SK-N-SH (cell line): ENCODE results near the gene VSIG10.

ENCODE experiments used
- CHD2 ChIP-seq: fragments of 150-350 bp; IDR thresholded peaks from 2 replicates; pipeline ENCODE4 v1.6.1; 2018; ENCODE audit warnings: low read length; ENCODE audit not compliant: partially characterized antibody
- EZH2phosphoT487 ChIP-seq: fragments of 200-600 bp; sonication (generic); IDR thresholded peaks from 2 replicates; pipeline ENCODE4 v1.6.1; 2017; ENCODE audit warnings: low read depth, mixed run types, mild to moderate bottlenecking, antibody characterized with exemption, moderate library complexity, borderline replicate concordance
- FOSL2 ChIP-seq: IDR thresholded peaks from 2 replicates; pipeline ENCODE4 v1.4.0; 2012; ENCODE audit warnings: low read depth, mild to moderate bottlenecking, moderate library complexity, borderline replicate concordance
- POLR2AphosphoS5 ChIP-seq: IDR thresholded peaks from 2 replicates; pipeline ENCODE4 v1.6.1; 2012; ENCODE audit warnings: low read depth, low read length
- RAD21 ChIP-seq: IDR thresholded peaks from 2 replicates; pipeline ENCODE4 v1.6.1; 2012; ENCODE audit warnings: mild to moderate bottlenecking, low read length
- RFX5 ChIP-seq: IDR thresholded peaks from 2 replicates; pipeline ENCODE4 v1.6.1; 2012; ENCODE audit warnings: mild to moderate bottlenecking, improper control_type of control experiment, low read length
- SIN3A ChIP-seq: IDR thresholded peaks from 2 replicates; pipeline ENCODE4 v1.6.1; 2012; ENCODE audit warnings: low read depth, mild to moderate bottlenecking, low read length, moderate library complexity, borderline replicate concordance
- TAF1 ChIP-seq: IDR thresholded peaks from 2 replicates; pipeline ENCODE4 v1.6.1; 2012; ENCODE audit warnings: low read depth, mild to moderate bottlenecking, low read length, moderate library complexity, borderline replicate concordance
- TEAD4 ChIP-seq: IDR thresholded peaks from 2 replicates; pipeline ENCODE4 v1.4.0; 2012; ENCODE audit warnings: mild to moderate bottlenecking, borderline replicate concordance; ENCODE audit not compliant: insufficient read depth
- TF ChIP-seq, protein P1 (sequence below): fragments of 200-600 bp; sonication (generic); IDR thresholded peaks from 2 replicates; pipeline ENCODE4 v1.6.1; 2017; ENCODE audit warnings: antibody characterized with exemption, mild to moderate bottlenecking, moderate library complexity
- TF ChIP-seq, protein P2 (sequence below): IDR thresholded peaks from 2 replicates; pipeline ENCODE4 v1.4.0; 2012; ENCODE audit warnings: low read depth
- TF ChIP-seq, protein P3 (sequence below): fragments of 150-350 bp; IDR thresholded peaks from 2 replicates; pipeline ENCODE4 v1.6.1; 2017; ENCODE audit warnings: antibody characterized with exemption, low read length, low read depth, borderline replicate concordance
- TF ChIP-seq, protein P4 (sequence below): IDR thresholded peaks from 2 replicates; pipeline ENCODE4 v1.6.1; 2012; ENCODE audit warnings: mild to moderate bottlenecking, low read depth, low read length, moderate library complexity

DNA sequence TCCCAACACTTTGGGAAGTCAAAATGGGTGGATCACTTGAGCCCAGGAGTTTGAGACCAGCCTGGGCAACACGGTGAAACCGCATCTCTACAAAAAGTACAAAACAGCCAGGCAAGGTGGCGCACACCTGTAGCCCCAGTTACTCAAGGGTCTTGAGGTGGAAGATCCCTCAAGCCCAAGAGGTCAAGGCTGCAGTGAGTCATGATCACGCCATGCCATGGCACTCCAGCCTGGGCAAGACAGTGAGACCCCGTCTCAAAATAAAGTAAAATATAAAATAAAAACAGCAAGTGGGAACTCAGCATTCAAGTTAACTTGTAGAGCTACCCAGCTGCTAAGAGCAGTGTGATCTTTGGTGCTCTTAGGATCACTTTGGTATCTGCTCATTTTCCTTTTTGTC, 74.6 kb downstream of the VSIG10 start:
- TF ChIP-seq, protein P1, sequence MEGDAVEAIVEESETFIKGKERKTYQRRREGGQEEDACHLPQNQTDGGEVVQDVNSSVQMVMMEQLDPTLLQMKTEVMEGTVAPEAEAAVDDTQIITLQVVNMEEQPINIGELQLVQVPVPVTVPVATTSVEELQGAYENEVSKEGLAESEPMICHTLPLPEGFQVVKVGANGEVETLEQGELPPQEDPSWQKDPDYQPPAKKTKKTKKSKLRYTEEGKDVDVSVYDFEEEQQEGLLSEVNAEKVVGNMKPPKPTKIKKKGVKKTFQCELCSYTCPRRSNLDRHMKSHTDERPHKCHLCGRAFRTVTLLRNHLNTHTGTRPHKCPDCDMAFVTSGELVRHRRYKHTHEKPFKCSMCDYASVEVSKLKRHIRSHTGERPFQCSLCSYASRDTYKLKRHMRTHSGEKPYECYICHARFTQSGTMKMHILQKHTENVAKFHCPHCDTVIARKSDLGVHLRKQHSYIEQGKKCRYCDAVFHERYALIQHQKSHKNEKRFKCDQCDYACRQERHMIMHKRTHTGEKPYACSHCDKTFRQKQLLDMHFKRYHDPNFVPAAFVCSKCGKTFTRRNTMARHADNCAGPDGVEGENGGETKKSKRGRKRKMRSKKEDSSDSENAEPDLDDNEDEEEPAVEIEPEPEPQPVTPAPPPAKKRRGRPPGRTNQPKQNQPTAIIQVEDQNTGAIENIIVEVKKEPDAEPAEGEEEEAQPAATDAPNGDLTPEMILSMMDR = no peak
- TF ChIP-seq TEAD4 (no peak), EZH2phosphoT487 (no peak), TAF1 (no peak), CHD2 (no peak), RAD21 (no peak), POLR2AphosphoS5 (no peak), RFX5 (no peak), FOSL2 (no peak), SIN3A (no peak)
- TF ChIP-seq, protein P2, sequence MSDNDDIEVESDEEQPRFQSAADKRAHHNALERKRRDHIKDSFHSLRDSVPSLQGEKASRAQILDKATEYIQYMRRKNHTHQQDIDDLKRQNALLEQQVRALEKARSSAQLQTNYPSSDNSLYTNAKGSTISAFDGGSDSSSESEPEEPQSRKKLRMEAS = no peak
- TF ChIP-seq, protein P3, sequence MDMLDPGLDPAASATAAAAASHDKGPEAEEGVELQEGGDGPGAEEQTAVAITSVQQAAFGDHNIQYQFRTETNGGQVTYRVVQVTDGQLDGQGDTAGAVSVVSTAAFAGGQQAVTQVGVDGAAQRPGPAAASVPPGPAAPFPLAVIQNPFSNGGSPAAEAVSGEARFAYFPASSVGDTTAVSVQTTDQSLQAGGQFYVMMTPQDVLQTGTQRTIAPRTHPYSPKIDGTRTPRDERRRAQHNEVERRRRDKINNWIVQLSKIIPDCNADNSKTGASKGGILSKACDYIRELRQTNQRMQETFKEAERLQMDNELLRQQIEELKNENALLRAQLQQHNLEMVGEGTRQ = no peak
- TF ChIP-seq, protein P4, sequence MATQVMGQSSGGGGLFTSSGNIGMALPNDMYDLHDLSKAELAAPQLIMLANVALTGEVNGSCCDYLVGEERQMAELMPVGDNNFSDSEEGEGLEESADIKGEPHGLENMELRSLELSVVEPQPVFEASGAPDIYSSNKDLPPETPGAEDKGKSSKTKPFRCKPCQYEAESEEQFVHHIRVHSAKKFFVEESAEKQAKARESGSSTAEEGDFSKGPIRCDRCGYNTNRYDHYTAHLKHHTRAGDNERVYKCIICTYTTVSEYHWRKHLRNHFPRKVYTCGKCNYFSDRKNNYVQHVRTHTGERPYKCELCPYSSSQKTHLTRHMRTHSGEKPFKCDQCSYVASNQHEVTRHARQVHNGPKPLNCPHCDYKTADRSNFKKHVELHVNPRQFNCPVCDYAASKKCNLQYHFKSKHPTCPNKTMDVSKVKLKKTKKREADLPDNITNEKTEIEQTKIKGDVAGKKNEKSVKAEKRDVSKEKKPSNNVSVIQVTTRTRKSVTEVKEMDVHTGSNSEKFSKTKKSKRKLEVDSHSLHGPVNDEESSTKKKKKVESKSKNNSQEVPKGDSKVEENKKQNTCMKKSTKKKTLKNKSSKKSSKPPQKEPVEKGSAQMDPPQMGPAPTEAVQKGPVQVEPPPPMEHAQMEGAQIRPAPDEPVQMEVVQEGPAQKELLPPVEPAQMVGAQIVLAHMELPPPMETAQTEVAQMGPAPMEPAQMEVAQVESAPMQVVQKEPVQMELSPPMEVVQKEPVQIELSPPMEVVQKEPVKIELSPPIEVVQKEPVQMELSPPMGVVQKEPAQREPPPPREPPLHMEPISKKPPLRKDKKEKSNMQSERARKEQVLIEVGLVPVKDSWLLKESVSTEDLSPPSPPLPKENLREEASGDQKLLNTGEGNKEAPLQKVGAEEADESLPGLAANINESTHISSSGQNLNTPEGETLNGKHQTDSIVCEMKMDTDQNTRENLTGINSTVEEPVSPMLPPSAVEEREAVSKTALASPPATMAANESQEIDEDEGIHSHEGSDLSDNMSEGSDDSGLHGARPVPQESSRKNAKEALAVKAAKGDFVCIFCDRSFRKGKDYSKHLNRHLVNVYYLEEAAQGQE = no peak
